Middle frontal gyrus (tissue), 1 donor: ENCODE results near the gene SCD.

Experiments used
- DNase-seq: peaks from one replicate; pipeline ENCODE4 v3.0.0-alpha.2; 2015; ENCODE audit warnings: low spot score; ENCODE audit errors: extremely low spot score

The SCD gene

DNA sequence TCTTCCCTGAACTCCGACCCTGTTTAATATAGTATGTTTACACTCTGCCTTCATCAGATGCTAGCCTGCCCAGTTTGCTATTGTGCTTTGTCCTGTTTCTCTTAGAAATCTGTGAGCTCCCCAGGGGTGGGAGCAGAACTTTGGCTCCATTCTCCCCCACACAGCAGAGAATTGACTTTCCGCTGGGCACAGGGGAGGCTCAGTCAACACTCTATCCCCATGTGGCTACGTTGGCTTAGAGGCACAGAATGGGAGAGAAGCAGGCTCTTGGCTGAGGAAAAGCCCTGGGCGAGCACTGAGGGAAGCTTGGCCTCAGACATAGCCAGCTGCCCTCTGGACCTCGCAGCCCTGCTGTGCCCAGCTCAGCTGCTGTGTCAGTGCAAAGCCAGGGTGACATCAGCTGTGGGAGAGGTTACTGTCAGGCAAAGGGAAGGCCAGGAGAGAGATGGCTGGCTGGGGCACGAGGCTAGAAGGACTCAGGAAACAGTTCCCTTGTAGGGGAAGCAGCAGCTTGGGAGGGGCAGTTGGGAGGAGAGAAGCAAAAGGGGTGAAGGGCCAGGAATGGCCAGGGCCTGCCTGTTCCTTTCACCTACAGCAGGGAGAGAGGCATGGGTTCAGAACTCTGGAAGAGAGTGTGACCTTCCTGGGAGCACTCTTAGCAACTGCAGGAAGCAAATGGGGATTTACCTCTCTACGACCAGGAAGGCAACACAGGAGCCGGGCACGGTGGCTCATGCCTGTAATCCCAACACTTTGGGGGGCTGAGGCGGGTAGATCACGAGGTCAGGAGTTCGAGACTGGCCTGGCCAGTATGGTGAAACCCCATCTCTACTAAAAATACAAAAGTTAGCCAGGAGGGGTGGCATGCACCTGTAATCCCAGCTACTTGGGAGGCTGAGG, 5.8 kb upstream of the SCD start:
- peak; percentile 81 for DNase-seq

DNA sequence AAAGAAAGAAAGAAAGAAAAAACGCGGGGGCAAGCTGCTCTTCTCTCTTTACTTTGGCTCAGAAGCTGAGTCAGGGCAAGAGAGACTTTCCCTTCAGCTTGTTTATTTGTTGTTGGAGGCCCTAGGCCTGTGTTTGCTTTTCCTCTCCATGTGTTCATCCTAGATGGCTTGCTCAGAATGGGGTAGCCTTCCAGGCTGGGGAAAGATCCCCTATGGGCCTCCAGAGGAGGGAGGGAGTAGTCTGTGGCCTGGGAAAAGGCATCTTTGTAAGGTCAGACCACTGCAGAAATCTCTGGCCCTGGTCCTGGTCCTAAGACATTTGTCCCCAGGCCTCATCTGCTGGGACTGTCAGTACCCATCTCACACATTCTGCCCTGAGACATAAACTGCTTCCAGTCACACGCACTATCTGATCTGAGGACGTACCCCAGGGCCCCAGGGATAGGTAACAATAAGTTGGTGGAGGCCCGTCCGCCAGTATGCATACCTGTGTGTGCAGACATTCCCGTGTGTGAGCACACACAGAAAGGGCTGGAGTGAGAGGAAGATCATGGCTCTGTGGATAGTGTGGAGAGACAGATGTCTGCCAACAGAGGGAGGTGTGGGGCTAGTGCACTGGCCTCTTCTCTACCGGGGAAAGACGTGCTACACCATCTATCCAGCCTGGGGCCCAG, 4.9 kb upstream of the SCD start:
- no peak for DNase-seq

DNA sequence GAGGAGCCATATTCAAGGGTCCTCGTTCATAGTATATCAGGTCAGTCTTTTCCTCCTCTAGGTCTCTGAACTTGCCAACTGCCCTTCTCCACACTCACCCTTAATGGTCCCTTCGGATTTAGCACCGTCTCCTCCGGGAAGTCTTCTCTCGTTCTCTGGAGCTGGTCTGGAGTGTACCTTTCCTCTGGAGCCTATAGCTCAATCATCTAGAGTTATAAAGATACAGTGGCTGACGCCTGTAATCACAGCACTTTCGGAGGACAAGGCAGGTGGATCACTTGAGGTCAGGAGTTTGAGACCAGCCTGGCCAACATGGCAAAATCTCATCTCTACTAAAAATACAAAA, 4.4 kb upstream of the SCD start:
- no peak for DNase-seq

DNA sequence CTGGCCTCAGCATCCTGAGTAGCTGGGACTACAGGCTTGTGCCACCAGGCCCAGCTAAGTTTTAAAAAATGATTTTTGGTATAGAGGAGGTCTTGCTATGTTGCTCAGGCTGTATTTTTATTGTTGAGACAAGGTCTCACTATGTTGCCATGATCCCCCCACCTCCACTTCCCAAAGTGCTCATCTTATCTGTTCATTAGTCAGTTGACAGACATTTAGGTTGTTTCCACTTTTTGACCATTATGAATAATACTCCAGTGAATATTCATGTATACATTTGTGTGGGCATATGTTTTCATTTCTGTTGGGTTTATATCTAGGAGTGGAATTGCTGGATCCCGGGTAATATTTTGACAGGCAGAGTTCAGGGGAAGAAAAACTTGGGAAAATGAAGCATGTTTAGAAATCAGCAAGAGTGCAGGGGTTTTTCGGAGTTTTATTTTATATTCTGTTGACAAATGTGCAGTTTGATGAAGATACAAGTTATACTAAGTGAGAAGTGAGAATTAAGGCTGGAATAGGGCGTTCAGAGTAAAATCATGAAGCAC, 2.7 kb upstream of the SCD start:
- DNase-seq = no peak

DNA sequence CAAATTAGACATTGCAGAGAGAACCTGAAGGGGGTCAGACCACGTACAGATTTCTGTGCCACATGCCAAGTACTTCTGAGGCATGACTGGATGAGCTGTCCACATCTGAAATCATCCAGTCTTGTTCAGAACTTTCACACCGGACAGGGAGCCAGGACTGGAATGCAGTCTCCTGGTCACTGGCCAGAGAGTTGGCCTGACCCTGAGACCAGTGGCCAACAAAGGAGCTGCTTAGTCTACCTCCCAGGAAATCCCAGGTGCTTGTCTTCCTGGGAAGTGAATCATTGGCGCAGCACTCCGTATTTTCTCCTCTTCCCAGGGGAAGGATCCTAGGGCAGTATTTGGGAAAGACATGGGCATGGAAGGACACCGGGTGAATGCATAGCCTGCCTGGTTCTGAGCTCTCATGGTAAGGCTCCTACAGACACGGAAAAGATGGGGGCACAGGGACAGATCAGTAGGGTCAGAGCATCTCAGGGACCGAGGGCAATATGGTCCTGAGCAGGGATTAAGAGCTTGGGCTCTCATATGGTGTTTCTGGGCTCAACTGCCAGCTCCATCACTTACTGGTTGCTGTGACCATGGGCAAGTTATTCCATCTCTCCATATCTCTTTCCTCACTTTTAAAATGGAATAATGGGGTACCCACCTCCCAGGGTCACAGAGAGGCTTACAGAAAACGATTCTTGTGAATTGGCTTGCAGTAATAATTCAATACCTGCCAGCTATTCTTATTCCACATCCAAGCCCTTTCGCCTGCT, 1.3 kb upstream of the SCD start:
- DNase-seq = no peak

DNA sequence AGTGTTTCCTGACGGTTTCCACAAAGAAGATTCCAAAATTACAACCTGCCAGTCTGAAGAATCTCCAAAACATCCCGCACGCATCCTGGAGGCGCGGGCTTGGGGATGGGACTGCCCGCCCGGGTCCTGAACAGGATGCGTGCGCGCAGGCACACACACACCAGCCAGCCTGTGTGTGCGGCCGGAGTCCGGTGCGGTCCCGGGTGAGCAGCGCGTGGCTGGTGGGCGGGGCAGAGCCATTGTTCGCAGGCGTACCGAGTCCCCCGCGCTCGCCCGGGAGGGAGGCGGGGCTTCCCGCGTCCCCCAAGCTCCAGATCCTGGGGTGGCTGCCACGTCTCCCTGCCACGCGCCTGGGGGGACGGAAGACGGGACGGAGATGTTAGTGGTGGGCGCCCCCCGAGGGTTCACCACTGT, 675 bp upstream of the SCD start:
- peak; percentile 33 for DNase-seq

DNA sequence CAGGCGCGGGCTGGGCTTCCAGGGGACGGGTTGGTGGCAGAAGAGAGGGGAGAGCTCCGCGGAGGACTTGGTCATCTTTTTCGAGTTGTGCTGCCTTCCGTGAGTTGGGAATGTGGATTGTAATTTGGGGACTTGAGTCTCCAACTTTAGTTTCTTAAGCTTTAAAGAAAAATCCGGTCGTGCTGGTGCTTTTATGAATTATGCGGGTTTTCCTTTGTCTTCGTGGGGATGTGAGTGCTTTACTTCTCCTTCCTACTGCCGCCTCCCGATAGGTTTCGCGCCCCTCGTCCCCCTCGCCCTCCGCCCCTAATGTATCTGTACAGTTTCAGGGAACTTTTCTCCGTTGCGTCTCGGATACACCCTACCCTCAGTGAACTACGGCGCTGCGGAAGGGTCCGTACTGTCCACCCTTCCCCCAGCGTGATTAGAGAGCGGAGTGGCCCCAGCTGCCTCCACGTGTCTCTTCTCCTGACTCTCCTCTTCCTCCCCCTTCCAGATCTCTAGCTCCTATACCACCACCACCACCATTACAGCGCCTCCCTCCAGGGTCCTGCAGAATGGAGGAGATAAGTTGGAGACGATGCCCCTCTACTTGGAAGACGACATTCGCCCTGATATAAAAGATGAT, 649 bp downstream of the SCD start:
- no peak for DNase-seq

DNA sequence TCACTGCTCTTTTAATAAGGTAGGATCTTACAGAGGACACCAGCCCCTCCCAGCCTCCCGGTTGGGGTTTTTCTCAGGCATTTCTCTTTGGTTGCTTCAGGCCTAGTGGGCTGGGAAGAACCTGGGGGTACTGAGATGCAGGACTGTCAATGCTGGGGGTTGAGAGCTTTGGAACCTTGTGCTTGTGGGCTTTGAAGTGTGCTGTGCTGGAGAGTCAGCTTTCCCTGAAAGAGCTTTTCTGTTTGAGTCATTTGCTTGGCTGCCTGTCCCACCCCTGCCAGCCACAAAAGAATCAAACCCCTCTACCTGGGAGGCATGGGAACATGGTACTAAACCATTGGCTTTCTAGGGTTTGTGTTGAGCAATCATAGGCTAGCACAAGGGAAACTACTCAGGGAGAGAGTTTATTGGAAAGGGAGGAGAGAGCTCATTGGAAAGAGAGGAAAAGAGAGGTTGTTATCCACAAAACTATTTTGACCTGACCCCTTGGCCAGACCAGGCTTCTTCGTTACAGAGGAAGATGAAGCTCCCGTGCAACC, 1.4 kb downstream of the SCD start:
- no peak for DNase-seq

DNA sequence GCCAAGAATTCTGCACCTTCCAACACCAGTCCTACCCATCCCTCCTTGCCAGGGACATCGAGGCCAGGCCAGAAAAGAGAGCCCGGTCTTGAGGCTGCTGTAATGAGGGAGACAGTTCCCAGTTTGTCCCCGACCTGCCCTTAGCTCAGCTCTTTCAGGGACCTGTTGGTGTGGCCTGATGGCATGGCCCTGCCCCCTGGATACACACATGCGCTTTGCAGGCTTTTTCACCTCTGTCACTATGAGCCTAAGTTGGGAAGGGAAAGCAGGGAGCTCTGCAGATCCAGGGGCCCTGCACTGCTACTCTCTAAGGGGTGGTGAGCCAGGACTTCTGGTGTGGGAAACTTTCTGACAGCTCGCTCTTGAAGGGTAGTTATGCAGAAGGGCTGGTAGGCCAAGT, 2.1 kb downstream of the SCD start:
- DNase-seq = no peak

DNA sequence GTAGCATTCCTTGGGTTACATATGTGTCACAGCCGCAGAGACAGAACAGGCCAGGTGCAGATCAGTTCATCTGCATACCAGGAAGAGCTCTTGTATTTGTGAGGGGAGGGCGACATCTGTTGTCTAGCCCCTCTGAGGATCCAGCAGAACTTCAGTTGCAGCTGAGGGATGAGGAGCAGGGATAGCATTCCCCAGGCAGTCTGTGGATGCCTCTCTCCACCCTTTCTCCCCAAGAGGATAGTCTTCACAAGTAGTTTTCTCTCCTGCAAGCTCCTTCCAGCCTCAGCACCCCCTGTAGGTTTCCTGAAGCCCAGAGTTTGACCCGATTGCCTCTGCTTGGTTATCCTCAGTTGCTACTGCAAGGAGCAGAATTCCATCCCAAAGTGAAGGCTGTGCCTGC, 2.6 kb downstream of the SCD start:
- no peak for DNase-seq

DNA sequence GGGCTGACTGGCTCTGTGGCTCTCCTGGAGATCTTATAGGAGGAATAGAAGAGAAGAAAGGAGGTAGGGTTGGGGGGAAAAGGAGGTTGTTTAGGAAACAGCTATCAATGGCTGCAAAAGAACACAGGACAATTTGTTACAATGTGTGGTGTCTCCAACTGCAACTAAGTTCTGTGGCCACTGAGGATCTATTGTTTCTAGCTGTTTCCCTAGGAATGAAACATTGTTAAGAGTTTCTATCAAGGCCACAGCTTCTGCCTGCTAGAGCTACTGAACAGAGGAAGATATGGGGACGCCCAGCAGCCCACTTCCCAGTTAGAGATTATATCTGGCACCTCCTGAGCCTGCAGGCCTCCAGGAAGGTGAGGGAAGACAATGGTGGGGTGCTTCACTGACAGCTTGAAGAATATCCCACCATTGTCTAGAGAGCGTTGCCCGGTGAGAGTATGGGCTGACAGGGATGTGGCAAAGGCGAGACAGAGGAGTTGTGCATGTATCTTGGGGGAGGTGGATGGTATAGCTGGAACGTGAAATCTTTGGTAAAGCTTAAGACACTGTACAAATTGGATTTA, 4.0 kb downstream of the SCD start:
- no peak for DNase-seq

DNA sequence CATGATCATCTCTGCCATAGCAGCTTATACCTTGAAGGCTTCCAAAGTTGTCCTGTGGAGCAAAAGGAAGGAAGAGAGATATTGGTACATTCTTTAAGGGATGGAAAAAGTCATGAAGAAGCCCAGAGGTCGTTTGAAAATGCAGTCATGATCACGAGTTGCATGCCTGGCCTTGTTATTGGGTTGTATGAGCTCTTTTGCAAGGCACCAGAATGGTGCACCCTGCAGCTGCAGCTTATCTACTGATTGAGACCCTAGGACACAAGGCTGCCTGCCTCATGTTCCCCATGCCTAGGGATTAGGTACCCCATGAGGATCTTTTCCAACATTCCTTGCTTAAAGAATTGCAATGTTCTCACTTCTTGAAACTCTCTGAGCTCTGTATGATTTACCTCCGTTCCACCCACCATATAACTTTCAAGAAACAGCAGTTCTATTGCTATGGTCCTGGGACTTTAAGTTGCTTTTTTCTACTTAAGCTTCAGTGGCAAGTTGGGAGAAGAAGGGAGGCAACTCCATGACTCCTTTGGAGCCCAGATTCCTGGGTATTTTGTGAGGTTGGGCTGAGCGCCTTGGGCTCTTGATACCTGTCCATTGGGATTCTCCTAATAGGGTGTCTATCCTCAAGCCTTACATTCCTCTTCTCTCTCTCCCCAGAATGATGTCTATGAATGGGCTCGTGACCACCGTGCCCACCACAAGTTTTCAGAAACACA, 6.9 kb downstream of the SCD start:
- no peak for DNase-seq

DNA sequence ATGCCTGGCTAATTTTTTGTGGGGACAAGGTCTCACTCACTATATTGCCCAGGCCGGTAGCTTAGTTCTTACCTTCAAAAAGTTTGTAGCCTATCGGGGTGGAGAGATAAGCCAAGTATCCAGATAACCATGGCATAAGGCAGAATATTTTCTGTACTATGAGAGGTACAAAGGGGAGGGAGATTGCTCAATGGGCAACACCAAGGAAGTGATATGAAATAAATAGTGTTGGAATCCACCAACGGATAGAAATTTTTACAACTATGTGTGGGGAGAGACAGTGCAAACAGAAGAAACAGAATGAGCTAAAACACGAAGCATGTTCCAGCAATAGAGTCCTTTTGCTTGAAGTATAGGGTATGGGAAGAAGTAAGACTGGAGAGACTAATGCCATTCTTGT, 8.1 kb downstream of the SCD start:
- no peak for DNase-seq

DNA sequence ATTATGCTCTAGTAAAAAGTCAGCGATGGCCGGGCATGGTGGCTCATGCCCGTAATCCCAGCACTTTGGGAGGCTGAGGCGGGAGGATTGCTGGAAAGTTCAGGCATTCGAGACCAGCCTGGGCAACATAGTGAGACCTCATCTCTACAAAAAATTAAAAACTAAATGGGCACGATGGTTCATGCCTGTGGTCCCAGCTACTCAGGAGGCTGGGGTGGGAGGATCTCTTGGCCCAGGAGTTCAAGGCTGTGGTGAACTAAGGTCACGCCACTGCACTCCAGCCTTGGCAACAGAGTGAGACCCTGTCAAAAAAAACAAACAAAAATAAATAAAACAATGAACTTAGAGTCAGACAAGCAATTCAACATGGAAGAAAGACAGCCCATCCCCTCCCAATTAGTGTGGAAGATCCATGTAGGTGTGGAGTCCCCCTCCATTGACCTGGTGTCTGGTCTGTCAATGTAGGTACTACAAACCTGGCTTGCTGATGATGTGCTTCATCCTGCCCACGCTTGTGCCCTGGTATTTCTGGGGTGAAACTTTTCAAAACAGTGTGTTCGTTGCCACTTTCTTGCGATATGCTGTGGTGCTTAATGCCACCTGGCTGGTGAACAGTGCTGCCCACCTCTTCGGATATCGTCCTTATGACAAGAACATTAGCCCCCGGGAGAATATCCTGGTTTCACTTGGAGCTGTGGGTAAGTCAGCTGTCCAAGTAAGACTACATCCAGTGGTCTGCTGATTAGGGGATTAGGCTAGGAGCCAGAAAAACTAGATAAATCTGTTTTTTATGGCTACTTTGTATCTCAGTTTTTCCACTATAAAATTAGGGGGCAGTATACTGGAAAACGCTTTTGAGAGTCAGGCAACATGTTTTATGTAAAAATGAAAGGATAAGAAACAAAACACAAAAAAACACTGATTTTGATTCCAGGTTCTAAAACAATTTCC, 9.3 kb downstream of the SCD start:
- DNase-seq = no peak

DNA sequence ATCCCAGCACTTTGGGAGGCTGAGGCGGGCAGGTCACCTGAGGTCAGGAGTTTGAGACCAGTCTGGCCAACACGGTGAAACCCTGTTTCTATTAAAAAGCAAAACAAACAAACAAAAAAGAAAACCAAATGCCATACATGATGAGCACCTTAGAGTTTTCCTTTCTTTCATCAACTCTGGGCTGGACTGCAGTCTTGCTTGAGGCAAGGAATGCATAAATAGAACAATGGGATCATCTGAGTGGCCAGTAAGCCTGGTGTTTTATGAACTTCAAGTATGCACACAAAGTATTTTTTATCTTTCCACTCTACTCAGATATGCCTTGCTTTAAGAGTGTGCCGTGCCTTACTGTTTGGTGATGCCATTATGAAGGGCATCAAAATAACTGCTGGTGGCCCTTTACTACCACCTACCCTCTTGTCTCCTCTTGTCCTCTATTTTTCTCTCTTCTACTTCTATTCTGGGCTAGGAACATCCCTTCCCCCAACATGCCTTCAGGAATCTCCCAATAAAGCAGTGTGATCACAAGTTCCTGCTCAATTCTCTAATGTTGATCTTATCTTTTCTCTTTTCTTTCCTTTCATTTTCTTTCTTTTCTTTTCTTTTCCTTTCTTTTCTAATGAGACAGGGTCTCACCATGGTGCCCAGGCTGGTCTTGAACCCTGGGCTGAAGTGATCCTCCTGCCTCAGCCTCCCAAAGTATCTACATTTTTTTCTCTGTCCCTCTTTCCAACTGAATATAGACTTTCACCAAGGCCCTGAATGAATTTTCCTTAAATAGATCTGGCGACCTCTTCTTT, 10.2 kb downstream of the SCD start:
- no peak for DNase-seq

DNA sequence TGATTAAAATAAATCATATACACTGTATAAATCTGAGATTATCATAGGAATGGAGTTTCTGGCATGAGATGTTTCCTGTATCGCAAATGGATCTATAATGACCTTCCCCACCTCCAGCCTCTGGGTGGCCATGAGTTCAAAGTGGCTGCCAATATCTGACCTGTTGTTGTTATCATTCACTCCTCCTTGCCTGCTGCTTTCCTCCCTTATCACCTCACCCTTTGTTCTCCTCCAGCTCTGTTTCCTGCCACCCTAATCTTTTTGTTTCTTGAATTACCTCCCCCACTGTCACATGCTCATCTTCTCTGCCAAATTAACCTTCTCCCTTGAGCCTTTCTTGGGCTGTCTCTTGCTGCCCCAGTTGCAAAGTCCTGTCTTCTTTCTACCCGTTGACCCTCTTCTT, 12.0 kb downstream of the SCD start:
- DNase-seq = no peak

DNA sequence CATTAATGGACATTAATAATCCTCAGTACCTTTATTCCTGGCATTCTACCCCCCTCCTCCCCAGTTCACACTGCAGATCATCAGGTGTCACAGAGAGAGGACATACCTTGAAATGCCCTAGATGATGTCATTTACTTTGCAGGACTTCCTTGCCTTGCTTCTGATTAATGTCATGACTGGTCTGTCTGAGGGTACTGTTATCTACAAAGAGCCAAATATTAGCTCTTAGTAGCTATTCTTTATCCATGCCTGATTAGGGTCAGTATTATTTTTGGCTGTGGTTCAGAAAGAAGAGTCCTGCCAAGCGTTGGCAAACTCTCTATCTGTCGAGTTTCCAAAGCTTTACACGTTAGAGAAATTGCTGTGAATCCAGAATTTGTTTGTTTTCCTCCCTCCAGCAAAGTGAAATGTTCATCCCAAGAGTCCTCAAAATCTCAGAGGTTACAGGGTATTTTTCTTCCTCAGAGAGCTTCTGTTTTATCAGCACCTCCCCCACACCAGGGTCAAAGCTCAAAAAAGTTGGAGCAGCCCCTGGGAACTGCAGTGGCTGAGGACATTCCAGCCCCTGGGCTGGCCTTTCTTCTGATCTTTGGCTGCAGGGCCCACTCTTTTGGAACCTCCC, 12.6 kb downstream of the SCD start:
- no peak for DNase-seq

DNA sequence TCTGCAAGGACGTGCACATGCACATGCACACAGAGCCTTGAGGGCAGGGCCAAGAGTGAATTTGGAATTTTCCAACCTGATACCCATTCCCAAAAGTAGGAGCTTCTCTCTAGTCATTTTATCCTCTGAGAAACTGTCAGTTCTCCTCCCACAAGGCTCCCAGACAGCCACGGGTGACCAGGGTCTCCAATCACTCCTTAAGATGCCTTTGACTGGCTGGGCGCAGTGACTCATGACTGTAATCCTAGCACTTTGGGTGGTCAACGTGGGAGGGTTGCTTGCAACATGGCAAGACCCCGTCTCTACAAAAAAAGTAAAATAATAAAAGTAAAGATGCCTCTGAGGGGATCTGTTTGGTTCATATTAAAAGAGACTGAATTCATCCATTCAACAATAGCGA, 13.2 kb downstream of the SCD start:
- DNase-seq = no peak
